ENCODE results near the gene USO1.

- TF ChIP-seq POLR2AphosphoS5 (IDR thresholded peaks at IDR 0.05; ENCODE audit: borderline replicate concordance, low read depth, low read length): no peak
- TF ChIP-seq EZH2 (IDR thresholded peaks at IDR 0.05): no peak
- TF ChIP-seq FOXP2 (optimal IDR thresholded peaks at IDR 0.05; ENCODE audit: control extremely low read depth, extremely low read length, insufficient read depth): no peak
Observed at GRCh38 chr4:75705198-75705977, 19.0 kb upstream of the USO1 start.
